Upper lobe of left lung (tissue), 4 donors: Measurements from ENCODE around the gene PARD3B.

ENCODE experiments used
- CTCF ChIP-seq, 6 experiments: fragments of 450-650 bp in 4 of 6; fragments of 200-600 bp in 2 of 6; sonication (generic) in 2 of 6; IDR thresholded peaks; one replicate each; pipeline ENCODE4 v1.5.1; 2016 to 2019; ENCODE audit warnings: antibody characterized with exemption in 6 of 6
- POLR2A ChIP-seq, 4 donors: fragments of 450-650 bp; IDR thresholded peaks; one replicate each; pipeline ENCODE4 v1.5.1; 2016 to 2017; ENCODE audit warnings: antibody characterized with exemption in 4 of 4, mild to moderate bottlenecking in 2 of 4
- POLR2AphosphoS5 ChIP-seq, 2 donors: sonication (generic); formaldehyde crosslinking; IDR thresholded peaks; one replicate each; pipeline ENCODE4 v1.5.1; 2017; ENCODE audit warnings: antibody characterized with exemption in 2 of 2

- TF ChIP-seq POLR2A (IDR thresholded peaks at IDR 0.05) (no peak), CTCF (IDR thresholded peaks at IDR 0.05) (no peak), POLR2AphosphoS5 (IDR thresholded peaks at IDR 0.05) (no peak)
Measured at GRCh38 chr2:205651719-205652118, 1106.4 kb downstream of the PARD3B start.
